GM11168 (cell line): ENCODE data around the gene HECTD4.

Experiments used
- in situ Hi-C: fragments of 300-500 bp; cut with MboI; formaldehyde crosslinking; loops from one replicate; pipeline ENCODE4 v1.12.0; 2022; ENCODE audit warnings: low sequenced_read_pairs; ENCODE audit not compliant: unreplicated experiment

Gene HECTD4

DNA sequence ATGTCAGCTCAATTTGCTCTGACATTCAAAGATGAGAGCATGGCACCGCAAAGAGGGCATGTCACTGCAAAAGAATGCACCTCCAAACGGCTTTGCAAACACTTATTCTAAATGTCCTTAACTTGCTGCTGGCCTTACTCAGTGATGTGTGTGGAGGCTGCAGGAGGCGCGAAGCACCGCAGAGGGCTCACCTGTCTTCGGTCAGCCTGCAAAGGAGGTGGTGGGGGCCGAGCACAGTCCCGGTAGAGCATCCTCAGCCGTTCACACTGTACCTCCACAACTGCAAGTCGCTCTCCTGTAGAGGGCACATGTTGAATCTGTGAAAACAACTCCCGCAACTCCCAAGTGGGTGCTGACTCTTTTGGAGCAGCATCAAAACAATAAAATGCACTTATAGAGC is 163.0 kb downstream of the HECTD4 start:
- in situ Hi-C loops, result no loop called here

DNA sequence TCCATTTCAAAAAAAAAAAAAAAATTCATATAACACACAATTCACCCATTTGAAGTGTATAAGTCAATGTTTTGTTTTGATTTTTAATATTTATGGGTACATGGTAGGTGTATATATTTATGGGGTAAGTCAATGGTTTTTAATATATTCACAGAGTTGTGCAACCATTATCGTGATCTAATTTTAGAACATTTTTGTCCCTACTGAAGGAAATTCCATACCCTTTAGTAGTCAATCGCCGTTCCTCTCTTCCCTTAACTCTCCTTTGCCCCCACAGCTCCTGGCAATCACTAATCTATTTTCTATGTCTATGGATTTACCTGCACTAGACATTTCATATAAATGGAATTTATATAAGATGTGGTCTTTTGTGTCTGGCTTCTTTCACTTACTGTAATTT is 164.1 kb downstream of the HECTD4 start:
- in situ Hi-C loops, result no loop called here

DNA sequence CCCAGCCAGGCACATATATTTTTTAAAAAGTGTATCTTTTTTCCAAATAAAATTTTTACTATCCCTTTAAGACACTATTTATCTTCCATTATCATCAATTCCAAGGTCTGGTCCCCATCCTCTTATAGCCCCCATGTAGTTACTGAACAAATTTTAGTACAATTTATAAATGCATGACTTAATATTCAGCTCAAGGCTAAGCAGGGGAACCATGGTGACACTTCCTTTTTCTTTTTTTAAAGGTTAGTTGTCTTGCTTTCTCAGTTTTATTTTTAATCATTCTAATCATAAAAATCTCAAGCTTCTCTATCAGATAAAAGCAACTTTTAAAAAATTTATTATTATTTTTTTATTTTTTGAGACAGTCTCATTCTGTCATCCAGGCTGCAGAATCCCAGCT is 164.6 kb downstream of the HECTD4 start:
- in situ Hi-C loops, result no loop called here

DNA sequence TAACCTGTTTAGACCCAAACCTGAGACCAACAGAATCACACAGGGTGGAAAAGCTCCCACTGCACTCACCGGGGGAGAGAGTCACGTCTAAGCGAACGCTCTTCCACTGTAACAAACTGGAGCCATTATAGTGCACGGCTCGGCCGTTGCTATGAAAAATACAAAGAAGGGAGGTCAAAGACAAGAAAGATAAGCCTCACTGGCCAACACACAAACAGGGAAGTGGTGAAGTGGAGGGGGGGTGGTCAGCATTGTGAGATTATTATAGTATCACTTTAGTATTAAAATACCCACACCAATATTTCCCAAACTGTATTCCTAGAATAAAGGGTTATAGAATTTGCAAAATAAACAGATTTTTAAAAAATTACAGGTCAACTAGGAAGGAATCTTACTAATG is 166.0 kb downstream of the HECTD4 start:
- in situ Hi-C loops, result no loop called here

DNA sequence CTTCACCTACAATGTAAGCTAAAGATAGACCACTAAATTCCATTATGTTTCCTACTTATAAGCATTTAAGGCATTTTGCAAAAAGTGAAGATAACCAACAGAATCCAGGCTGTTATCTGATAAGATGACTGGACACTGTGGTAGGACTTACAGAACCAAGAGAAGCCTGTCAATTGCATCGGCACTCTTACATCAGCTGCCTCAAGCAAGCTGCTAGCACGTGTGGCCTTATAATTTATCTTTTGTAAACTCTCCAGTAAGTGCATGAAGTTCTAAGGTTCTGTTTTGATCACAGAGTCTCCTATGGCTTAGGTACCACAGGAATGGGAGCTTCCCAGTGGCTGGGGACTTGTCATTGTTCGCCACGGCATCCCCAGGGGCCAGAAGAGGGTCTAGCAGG is 168.2 kb downstream of the HECTD4 start:
- in situ Hi-C loops, result no loop called here

DNA sequence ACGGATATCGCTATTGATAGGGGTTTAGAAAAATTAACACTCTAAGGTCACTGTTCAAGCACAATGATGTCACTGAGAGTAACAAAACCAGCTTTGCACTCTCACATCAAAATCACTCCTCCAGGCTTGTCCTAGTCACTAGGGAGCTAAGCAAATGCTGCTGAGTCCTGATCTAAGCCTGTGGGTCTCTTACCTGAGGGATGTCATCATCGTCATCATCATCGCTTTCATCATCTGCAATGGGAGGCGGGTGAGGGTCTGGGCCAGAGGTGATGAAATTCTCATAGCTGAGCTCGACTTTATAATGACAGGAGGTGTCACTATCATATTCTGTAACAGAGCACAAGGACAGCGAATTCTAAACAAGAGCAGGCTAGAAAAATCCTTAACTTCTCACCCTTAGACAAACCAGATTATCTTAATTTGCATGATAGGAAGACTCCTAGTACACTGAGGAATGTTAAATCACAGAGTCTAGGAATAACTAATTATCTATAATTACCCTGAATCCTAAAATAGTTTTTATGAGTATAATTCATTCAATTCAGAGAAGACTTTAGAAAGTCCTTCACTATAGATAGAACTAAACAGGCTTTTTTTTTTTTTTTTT is 173.8 kb downstream of the HECTD4 start:
- in situ Hi-C loops, result no loop called here

DNA sequence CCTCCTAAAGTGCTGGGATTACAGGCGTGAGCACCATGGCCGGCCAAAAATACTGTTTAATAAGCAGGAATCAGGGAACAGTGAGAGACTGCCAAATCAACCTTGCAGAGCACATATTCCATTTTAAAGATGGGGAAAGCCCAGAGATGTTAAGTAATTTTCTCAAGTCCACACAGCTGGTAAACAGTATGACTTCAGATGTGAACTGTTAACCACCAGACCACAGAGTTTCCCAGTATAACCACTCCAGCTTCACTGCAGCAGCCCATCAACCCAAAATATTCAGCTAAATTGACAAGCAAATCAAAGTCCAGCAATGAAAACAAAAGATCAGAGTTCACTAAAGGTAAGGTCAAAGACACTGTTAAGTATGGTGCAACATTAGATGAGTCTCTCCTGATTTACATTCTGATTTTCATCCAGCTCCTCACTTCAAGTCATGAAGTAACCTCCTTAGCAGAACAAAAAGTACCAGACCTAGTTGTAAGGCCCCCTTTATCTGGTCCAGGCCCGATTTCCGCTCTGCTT is 174.8 kb downstream of the HECTD4 start:
- in situ Hi-C loops, result no loop called here

DNA sequence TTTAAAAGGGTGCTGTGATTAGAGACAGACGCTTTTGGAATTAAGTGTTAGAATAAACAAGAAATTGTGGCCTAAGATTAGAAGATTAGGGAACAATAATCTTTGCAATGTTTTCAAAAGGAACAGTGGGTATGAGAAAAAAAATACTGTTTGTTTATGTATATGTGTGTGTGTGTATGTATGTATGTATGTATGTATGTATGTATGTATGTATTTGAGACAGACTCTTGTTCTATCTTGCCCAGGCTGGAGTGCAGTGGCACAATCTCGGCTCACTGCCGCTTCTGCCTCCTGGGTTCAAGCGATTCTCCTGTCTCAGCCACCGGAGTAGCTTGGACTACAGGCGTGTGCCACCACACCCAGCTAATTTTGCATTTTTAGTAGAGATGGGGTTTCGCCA is 175.3 kb downstream of the HECTD4 start:
- in situ Hi-C loops, result no loop called here

DNA sequence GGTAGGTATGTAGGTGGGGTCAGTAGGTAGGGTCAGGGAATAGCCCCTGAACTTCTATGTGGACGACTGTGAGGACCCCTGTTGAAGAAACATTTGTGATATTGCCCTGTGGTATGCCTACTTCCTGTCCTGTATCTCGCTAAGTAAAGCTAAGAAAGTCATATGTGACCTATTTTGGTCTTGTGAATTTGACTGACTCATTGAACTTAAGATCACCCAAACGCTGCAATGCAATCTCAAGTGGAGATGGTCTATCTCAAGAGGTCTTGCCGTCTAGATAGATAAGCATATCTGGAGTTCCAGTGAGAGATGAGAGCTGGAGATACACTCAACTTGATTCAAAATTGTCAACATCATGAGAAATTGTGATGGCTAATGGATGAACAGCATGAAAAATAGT is 183.1 kb downstream of the HECTD4 start:
- in situ Hi-C loops, result loop anchor here (5.0 kb wide), 1 partner anchor 188 kb away; no protein-coding TSS in a partner anchor

DNA sequence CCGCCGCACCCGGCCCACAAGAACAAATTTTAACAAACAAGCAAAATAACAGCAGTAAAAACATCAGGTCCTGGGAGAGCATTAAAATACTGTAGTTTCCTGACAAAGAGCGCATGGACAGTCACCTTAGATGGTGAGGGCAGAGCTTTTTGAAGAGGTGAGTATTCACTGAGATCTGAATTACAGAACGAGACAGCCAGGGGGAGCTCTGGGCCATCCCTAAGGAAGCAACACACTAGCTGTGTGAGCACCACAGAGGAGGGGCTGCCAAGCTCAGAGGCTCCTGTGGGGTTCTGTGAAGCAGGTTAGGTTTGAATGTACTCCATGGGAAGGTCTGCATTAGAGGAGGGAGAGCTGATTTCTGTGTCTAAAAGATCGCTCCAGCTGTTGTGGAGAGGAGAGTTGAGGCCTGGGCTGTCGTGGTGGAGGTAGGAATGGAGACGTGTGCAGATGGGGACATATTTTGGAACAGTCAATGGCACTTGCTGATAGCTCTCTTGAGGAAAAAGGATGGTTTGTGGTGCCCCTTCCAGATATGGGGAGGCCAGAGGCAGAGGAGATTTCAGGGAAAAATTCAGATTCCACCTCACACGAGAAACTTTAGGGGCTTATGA is 184.0 kb downstream of the HECTD4 start:
- in situ Hi-C loops, result loop anchor here (5.0 kb wide), 1 partner anchor 189 kb away; no protein-coding TSS in a partner anchor

DNA sequence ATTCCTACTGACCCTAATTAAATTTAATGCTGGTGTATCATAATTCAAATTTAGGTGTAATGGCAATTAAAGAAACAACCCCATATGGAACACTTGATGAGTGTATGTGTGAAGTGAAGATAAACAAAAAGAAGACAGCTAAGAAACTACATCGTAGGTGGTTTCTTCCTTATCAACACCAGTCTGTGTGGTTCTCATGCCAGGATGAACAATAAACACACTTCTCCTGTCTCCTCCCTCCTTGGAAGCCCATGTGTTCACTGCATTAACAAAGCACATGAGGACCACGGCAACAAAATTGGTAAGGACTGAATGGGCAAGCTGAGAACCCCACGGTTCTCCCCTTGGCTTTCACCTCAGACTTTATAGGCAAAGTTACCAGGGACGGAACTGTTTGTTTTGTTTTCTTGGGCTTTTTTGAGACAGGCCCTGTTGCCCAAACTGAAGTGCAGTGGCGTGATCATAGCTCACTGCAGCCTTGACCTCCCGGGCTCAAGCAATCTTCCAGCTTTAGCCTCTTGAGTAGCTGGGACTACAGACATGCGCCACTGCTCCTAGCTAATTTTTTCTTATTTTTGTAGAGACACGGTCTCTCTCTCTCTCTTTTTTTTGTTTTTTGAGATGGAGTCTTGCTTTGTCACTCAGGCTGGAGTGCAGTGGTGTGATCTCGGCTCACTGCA is 185.9 kb downstream of the HECTD4 start:
- in situ Hi-C loops, result loop anchor here (5.0 kb wide), 1 partner anchor 191 kb away; no protein-coding TSS in a partner anchor

DNA sequence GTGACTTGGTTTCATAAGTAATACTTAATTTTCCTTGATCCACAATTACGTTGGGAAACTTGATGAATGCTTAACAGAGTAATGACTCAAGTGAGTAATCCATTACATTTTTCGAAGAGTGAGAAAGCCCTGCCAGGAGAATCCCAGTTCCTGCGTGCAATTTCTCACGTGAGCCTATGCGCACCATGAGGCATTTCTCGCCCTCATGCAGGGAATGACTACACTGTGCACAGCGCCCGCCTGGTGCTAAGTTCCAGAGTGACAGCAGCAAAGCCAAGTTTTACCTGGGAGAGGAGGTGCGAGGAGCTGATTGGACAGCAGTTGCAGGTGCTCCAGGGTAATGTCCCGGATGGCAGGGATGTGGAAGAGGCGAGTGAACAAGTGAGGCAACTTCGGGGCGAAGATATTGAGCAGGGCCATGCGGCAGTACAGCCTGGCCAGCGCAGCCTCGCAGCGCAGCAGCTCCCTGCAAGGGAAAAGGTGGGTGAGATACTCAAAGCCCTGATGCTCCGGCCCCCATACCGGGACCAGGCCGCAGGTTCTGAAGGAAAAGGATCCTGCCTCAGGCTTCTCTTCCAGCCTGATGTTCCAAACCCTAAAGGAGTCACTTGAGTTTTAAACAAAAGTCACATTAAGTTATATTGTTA is 187.5 kb downstream of the HECTD4 start:
- in situ Hi-C loops, result loop anchor here (5.0 kb wide), 1 partner anchor 193 kb away; no protein-coding TSS in a partner anchor

DNA sequence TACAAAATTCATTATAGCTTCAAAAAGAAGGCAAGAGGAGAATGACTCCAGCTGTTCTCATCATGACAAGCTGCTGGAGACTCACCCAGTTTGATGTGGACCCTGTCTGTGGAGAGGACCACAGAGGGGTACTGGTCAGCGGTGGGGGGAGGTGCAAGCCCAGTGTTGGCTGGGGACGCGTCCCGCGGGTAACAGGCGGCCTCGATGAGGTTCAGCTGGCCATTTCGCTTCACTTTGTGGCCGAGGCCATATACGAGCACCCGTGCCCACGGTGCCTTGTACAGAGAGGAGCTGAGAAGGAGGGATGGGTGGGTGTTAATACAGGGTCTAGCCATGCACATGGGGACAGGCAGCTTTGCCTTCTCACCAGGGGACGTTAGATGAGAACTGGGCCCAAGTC is 189.8 kb downstream of the HECTD4 start:
- in situ Hi-C loops, result no loop called here

DNA sequence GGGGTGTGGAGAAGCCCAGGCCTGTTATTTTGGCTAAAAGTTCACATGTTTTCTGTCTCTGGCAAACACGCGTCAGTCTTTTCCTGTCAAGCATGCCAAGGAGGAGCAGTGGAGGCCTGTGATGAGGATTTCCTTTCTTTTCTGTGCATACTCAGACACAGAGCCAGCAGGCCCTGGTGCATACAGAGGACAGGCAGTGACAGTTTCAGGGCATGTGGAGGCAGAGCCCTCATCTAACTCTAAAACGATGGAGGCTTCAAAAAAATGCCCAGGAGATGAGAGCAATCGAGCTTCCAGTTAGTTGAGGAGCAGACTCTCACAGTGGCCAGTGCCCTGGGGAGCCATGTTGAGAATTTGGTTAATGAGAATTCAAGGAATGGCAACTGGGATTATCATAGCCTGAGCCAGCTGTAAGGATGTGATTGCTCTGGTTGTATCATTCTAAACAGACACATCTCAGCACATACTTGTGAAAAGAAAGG is 190.3 kb downstream of the HECTD4 start:
- in situ Hi-C loops, result no loop called here

DNA sequence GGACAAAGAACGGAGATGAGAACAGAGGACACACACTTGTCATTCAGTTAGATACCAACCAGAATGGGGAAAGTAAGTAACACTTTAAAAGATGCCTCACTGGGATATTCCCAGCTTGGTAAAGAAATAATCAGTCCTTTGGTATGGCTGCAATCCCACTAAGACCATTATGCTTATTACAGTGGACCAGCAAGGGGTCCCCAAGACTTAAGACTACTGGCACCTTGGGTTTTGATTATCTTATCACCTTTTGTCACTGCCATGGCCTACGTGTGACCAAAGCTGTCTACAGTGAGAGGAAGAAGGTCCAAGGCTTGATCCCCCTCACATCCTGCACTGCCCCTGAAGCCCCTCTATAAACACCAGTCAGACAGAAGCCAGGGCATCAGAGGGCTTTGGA is 191.0 kb downstream of the HECTD4 start:
- in situ Hi-C loops, result no loop called here

DNA sequence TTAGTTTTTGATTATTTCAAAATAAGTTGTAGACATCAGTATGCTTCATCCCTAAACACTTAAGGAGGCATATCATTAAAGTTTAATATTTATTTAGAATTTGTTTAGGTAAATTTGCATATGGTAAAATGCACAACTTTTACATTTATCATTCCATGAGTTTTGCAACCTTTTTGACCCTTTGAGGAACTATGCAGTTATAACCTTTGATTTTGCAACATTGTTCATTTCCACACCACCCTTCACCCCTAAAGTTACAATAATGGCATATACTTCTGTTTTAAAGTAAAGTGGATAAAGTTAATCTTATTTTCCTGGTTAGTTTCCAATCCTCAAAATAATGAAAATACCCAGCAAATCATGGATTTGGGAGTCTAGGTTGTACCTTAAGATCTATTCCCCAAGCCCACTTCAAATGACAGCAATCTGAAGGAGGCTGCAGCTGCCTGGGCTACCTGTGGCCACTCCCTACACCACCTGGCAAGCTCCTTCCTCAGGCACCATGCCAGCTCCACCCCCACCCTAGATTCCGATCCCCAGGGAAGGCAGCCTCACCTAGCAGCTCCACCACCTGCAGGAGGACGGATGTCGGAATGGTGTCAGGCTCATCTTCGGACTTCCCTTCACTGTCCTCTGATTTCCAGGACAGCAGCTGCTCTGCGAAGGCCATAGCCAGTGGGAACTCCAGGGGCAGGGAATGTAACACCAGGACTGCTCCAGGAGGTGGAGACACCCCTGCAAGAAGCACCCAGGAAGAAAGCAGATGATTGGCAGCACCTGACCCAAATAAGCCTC is 191.8 kb downstream of the HECTD4 start:
- in situ Hi-C loops, result no loop called here

DNA sequence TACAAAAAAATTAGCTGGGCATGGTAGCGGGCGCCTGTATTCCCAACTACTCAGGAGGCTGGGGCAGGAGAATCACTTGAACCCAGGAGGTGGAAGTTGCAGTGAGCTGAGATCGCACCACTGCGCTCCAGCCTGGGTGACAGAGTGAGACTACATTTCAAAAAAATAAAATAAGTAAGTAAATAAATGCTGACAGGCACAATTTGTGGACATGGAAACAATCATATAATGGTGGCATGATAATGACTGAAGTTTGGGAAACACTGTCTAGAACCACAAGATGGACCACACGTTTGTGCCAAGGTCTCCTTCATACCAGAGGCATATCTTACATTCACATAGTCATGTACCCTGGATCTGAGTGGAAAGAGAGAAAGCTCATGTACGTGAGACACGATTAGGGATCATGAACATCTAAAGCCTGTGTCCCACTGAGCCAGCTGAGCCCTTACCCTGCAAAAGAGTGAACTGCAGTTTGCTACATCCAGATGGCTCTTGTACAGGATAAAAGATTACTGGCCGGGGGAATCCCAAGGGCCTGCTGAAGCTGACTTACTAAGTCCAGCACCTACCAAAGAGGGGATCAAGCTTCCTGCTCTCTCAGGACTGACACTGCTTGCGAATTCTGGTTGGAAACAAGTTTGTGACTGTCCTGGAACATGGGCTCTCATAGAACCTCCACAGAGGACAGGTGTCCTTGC is 194.0 kb downstream of the HECTD4 start:
- in situ Hi-C loops, result no loop called here

DNA sequence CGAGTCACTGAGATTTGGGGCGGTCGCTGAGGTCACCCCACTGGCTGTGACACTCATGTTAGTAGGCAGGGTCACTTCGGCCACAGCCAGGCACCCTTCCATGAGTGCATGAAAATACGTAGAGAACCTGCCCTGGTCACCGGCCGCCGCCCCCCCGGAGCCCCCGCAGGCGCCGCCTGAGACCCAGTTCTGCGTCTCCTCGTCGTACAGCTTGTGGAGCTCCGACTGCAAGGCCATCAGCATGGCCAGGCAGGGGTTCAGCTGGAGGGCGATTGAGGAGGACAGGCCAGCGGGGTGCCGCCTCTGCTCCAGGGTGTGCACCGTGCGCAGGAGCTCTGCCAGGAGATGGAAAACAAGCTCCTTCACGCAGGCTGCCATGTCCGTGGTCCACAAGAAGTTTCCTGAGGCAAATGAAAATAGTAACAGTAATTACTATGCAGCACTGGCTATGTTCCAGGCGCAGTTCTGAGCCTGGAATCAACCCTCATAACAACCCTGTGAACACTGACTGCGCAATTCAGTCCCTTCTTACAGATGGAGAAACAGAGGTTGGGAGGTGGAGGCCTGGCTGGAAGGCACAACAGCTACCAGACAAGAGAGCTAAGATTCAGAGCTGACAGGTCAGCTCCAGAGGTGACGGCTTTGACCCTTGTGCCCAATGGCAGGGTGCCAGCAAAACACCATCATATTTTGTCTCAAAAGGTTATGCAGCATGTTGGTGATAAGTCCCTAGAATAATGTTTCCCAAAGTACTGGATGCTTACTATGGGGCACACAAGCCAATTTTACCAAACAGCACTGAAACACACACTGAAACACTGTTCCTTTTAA is 196.9 kb downstream of the HECTD4 start:
- in situ Hi-C loops, result no loop called here
